HL-60/S4 treated with phorbol 12-myristate 13-acetate at 8.2 ng/mL for 4 days and 3 days (cell line): ENCODE results near the gene HMGCR.
"Not testable (repeated sequence)": the region's sequence is repeated elsewhere in the genome, so short reads cannot be mapped to it uniquely, and the experiment has no call there.

Experiments
- in situ Hi-C: fragments of 300-500 bp; cut with MboI; formaldehyde crosslinking; loops from 2 replicates; pipeline ENCODE4 v1.15.0; 2022; ENCODE audit warnings: low sequenced_read_pairs

Gene HMGCR

DNA sequence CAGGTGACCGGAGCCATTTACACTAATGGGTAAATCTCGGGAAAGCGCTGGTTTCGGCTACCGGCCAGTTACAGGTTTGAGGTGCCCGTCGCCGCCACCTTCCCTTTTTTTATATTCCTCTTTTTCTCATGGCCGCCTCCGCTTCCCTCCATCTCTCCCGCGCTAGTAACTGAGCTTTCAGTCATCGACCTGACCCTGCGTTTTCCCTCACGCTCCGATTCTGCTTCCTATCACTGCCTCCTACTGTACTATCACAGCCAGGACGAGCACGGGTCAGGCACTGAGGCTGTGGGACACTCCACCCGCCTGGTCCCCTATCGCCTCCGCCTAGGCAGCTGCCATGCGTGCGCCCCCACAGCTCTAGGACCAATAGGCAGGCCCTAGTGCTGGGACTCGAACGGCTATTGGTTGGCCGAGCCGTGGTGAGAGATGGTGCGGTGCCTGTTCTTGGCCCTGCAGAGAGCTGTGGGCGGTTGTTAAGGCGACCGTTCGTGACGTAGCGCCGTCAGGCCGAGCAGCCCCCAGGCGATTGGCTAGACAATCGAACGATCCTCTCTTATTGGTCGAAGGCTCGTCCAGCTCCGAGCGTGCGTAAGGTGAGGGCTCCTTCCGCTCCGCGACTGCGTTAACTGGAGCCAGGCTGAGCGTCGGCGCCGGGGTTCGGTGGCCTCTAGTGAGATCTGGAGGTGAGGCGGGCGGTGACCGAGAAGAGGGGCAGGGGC, at the start of gene HMGCR:
Gene HMGCR (plus strand): TSS at position 606 of the 722 bp plus-strand sequence. CDS start 5,386 bp downstream, outside the sequence.
- in situ Hi-C loops, result no loop called here

DNA sequence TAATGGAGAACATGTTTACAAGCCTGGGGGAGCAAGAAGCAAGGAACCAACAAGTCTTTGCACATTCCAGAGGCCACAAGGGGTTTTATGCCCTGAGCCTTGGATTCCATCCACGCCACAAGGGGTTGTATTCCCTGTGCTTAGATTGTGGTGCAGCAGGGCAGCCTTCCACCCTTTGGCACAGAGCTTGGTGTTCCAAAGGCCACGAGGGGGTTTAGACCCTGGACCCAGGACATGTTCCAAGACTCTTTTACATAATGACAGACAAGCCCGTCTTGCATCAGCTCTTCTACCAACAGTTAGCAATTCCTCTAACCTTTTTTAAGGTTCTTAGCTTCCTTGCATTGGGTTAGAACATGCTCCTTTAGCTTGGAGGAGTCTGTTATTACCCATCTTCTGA, 45.2 kb upstream of the HMGCR start:
- in situ Hi-C loops, result not testable (repeated sequence)

DNA sequence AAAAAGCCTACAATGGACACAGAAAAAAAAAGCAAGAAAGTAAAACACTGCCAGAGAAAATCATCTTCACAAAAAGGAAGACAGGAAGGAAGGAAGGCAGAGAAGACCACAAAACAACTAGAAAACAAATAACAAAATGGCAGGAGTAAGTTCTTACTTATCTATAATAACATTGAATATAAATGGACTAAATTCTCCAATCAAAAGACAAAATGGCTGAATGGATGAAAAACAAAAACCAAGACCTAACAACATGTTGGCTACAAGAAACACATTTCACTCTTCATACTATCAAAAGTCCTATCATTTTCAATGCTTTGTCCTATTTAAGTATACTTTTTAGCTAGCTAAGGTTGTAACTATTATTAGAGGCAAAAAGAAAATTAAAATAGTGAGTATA, 36.9 kb upstream of the HMGCR start:
- in situ Hi-C loops, result no loop called here

DNA sequence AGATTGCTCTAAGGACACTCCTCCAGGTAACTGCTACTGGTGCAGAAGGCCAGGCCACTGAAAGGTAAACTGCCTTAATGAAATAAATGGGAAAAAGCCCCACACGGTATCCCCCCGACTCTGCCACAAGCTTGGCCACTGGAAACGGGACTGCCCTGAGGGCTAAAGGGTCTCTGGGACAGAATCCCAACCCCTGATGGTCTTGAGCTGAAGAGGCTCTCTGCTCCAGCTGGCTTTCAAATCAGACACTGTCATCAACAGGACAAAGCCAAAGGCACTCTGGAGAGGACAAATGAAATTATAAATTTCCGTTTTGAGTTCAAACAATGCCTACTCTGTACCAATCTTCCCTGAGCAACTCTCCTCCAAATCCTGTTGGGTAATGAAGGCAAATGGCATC, 33.6 kb upstream of the HMGCR start:
- in situ Hi-C loops, result no loop called here

DNA sequence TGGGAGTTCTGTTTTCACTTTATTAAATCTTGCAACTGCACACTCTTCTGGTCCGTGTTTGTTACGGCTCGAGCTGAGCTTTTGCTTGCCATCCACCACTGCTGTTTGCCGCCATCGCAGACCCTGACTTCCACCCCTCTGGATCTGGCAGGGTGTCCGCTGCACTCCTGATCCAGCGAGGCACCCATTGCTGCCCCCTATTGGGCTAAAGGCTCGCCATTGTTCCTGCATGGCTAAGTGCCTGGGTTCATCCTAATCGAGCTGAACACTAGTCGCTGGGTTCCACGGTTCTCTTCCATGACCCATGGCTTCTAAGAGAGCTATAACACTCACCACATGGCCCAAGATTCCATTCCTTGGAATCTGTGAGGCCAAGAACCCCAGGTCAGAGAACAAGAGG, 32.5 kb upstream of the HMGCR start:
- in situ Hi-C loops, result not testable (repeated sequence)

DNA sequence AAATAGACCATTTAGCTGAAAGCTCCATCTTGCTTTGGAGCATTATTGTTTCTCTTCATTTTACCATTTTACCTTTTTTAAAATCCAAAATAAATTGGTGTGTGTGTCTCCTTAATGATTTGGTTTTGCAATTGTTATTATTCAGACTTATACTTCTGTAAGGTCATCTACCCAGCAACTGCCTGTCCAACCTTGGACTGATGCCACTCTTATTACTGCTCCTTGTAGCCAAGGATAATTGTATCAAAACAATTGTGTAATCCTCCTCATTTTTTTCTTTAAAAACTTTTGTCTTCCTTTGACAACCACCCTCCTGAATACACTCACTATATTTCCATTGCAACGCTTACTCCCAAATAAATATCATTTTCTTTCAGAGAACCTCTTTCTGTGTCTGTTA, 30.3 kb upstream of the HMGCR start:
- in situ Hi-C loops, result no loop called here

DNA sequence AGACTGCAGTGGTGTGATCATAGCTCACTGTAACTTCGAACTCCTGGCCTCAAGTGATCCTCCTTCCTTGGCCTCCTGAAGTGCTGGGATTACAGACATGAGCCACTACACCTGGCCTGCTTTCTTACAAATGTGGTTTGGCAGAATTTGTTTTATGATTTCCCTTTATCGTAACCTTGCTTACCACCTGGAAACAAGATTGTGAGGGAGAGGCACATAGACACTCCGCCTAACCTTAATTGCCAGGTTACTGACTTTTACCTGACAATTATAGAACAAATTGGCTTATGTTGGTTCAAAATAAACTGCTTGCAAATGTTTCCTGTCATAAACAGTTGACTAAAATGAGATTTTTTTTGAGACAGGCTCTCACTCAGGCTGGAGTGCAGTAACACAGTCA, 26.8 kb upstream of the HMGCR start:
- in situ Hi-C loops, result no loop called here

DNA sequence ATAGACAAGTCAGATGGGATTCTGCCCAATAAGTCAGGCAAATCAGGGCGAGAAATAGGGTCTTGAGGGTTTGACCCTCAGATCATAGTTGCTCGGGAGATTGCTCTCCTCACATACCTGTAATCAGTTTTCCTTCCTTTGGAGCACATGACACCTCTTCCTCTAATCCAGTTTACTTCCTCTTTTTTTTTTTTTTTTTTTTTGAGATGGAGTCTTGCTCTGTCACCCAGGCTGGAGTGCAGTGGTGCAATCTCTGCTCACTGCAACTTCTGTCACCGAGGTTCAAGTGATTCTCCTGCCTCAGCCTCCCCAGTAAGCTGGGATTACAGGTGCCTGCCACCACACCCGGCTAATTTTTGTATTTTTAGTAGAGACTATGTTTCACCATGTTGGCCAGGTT, 17.9 kb upstream of the HMGCR start:
- in situ Hi-C loops, result not testable (repeated sequence)

DNA sequence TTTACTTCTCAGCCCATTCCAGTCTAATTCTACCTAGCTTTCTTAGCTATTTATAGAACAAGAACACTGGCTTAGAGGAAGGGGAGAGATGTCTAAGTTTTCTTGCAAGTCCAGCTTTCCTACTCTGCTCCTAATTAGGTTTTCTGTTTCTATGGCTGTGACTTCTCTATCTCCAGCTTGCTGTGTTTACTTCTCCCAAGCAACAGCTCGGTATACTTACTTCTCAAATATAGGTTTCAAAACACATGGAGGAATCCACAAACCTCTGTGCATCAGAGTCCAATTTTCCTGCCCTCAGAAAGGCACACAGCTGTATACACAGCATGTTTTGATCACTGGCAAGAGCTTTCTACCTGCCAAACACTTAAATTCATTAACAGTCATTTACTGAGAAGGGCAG, 17.4 kb upstream of the HMGCR start:
- in situ Hi-C loops, result no loop called here

DNA sequence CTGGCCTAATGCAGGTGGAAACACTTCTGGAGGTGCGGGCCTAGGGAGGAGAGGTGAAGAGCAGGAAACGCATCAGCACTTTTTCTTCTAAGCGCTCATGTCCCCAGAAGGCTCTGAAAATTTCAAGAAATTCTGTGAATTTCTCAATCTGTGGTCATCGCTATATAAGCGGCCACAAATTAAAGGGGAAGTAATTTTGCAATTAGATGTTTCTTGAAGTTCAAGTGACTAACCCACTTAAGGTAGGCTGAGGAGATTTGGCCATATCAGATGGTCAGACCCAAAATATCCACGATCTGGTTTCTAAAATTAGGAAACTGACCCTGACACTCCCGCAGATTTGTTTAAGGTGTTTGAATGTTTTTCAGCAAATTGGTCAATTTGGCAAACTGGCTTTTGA, 16.6 kb upstream of the HMGCR start:
- in situ Hi-C loops, result no loop called here

DNA sequence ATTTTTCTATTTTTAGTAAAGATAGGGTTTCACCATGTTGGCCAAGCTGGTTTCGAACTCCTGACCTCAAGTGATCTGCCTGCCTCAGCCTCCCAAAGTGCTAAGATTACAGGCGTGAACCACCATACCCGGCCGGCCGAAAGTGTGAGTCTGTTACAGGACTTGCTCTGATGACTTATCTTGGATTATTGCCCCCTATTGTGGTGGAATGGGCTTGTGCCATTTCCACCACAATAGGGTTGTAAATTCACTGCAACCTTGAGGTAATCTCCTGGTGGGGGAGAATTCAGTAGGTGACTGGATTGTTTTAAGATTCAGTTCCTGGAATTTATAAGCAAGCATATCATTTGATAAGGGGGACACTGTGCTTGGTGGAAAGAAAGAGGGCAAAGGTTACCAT, 15.0 kb upstream of the HMGCR start:
- in situ Hi-C loops, result no loop called here

DNA sequence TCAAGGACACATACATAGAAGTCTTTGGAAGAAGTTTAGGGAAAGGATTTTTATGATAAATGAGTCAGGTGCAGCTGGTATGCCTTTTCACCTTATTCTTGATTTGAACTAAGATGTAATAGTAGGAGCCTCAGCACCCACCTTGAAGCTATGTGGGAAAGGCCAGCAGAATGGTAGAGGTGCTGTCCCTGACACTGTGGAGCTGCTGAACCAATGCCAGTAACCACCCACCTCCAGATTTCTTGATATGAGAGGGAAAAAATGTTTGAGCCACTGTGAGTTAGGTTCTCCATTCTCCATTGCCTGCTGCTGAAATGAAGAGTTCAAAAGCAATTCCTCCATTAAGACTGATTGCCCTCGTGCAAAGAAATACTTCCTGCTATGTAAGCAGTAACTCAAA, 12.2 kb upstream of the HMGCR start:
- in situ Hi-C loops, result no loop called here

DNA sequence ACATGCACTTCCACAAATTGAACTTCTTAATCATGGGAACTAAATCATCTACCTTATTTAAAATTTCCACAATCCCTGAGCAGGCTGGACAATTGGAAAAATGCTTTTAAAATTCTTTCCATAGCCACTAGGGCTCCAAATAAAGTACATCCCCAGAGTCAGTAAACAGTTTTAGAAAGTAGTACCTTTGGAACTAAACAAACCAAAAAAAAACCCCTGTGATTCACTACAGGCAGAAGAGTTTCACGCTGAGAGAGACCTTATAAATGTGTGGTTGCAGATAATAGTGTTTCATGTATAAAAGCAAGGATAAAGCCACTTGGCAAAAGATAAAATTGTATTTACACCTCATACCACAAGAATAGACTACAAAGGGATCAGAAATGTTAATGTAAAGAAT, 11.8 kb upstream of the HMGCR start:
- in situ Hi-C loops, result no loop called here

DNA sequence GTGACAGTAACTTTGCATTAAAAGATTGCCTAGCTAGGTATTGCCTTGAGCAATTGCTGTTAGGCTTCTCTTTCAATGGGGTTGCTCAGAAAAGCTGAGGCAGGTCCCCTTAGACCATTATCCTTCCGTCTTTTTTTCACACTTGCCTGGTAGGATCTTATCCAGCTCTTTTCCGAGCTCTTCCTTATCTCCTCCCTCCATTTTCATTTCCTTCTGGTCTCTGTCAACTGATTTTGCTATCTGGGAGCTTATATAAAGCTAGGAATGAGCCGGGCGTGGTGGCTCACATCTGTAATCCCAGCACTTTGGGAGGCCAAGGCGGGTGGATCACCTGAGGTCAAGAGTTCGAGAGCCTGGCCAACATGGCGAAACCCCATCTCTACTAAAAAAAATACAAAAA, 6.6 kb upstream of the HMGCR start:
- in situ Hi-C loops, result no loop called here

DNA sequence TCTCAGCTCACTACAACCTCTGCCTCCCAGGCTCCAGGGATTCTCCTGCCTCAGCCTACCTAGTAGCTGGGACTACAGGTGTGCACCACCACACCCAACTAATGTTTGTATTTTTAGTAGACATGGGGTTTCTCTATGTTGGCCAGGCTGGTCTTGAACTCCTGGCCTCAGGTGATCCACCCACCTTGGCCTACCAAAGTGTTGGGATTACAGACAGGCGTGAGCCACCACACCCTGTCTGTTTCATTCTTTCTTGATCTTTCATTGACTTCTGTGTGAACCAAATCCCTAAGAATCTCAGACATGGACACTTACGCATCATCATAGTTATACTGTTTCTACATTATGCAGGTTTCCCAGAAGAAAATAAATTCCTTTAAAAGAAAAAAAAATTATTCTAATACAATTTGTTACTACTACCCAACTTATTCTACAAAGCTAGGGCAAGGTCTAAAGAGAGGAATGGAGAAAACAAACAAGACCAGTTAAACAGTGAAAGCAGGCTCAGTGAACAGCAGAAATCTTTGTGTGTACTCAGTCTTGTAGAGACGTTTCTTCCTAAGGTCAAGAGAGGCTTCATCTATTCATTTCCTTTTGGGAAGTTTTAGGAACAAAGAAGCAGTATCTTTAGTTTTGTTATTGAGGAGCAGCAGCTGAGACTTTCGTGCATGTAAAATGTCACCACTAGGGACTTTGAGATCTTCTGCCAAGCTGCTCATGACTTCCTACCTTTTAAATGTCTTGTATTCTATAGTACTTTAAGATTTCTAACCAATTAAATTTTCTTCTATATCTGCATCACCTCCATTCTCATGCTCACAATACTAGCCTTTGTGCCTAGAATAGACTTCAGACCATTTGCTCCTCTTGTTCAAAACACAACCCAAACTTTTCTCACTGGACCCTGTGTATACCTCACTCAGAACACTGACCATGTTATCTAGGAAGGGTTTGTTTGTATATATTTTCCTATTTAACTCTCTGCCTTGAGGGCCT, 5.6 kb upstream of the HMGCR start:
- in situ Hi-C loops, result no loop called here

DNA sequence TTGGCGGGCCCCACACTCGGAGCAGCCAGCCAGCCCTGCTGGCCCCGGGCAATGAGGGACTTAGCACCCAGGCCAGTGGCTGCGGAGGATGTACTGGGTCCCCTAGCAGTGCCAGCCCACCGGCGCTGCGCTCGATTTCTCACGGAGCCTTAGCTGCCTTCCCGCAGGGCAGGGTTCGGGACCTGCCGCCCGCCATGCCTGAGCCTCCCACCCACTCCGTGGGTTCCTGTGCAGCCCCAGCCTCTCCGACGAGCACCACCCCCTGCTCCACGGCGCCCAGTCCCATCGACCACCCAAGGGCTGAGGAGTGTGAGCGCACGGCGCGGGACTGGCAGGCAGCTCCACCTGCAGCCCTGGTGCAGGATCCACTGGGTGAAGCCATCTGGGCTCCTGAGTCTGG, 3.3 kb upstream of the HMGCR start:
- in situ Hi-C loops, result not testable (repeated sequence)

DNA sequence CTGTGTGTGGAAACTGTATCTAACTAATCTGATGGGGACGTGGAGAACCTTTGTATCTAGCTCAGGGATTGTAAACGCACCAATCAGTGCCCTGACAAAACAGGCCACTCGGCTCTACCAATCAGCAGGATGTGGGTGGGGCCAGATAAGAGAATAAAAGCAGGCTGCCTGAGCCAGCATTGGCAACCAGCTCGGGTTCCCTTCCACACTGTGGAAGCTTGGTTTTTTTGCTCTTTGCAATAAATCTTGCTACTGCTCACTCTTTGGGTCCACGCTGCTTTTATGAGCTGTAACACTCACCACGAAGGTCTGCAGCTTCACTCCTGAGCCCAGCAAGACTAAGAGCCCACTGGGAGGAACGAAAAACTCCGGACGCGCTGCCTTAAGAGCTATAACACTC, 2.6 kb upstream of the HMGCR start:
- in situ Hi-C loops, result not testable (repeated sequence)

DNA sequence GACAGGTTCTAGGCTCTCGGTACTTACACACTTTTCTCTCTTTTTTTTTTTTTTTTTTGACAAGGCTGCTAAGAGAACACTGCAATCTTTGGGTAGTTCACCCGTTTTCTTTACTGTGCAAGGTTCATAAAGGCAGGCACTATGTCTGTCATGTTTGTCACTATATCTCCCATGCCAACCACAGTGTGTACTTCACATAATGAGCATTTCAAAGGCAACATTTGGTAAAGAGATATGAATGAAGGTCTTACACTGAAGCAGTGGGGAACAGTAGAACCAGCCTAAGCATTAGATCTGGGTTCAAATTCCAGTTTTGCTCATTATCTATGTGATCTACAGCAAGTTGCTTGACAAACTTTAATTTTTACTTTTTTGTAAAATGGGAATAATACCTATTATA, 1.5 kb upstream of the HMGCR start:
- in situ Hi-C loops, result no loop called here

DNA sequence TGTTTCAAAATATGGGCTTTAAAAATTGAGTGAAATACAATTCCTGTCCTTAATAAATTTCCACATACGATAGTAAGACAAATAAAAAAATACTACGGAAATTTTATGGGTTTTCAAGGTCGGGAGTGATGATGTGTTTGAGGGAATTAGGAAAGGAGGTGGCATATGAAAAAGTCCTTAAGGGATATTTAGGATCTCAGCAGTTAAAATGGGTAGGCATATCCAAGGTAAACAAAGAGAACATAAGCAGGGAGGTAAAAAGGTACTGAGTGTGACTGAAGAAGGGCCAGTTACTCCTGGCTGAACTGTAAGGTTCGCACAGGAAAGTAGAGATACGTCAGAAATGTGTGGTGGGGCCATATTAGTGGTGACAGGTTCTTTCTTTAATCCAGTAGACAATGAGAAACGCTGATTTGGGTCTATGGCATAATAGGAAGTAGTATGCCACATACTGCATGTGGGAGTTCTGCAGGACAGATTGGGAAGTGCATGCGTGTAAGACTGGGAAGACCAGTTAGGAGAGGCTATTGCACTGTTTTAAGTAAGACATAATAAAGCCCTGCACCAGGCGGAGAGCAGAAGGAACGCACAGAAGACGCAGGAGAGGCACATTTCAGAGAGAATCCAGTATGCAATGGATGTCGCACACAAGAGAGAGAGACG, 937 bp upstream of the HMGCR start:
- in situ Hi-C loops, result no loop called here

DNA sequence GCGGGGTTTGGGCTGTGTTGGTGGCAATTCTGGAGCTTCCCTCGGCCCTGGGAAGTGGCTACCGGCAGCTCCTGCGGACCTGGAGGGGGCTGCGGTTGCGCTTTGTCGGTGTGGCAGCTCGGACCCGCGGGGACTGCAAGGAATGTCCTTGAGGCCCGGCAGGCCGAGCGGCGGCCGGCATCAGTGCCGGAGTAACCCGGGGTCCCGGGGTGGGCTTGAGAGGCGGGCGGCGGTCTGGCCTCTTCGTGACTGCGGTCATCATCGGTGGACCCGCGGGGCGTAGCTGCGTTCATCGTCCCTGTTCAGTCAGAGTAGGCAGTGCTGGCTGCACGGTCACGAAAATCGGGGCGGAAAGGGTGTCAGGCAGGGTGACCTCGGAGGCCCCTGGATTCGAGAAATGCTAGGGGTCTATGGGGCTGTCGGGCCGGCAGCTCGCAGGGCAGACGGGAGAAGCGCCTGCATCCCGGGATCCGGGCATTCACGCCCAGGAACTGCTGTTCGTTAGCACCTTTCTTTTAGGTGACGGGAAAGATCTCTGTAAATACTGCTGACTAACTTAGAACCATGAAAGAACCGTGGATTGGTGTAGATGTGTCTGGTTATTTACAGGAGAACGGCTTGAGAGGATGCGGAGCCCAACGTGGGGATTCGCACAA, 474 bp downstream of the HMGCR start:
- in situ Hi-C loops, result no loop called here

DNA sequence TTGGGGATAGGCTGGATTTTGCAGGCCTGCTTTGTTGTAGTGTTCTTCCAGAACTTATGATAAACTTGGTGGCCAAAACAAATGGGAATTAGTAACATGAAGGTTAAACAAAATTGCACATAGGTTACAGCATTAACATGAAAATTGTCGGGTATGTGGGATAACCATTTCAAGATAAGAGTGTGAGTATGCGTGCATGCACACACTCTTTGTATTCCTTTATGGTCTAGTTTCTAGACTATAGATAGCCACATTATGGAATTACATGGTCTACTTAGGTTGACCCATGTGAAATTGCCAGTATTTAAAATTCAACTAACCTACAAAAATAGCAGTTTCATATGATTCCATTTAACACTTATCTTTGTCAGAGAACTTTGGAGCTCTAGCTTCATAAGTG, 1.4 kb downstream of the HMGCR start:
- in situ Hi-C loops, result no loop called here
